SK-N-SH treated with all-trans-retinoic acid at 6 μM for 48 hours (cell line): Measurements from ENCODE around the gene SARS1.
"Not testable (repeated sequence)": the region's sequence is repeated elsewhere in the genome, so short reads cannot be mapped to it uniquely, and the experiment has no call there.

ENCODE experiments used
- ATAC-seq: fragments of 200-7000 bp; cut with Tn5 transposase; 3 replicates; pipeline ENCODE4 v1.9.1; 2020; ENCODE audit warnings: mild to moderate bottlenecking, moderate library complexity
- ARNTL ChIP-seq: fragments of 450-650 bp; formaldehyde crosslinking; IDR thresholded peaks from 2 replicates; pipeline ENCODE4 v1.5.0; 2020; ENCODE audit warnings: low read depth, mild to moderate bottlenecking, moderate library complexity, borderline replicate concordance
- CSDC2 ChIP-seq: fragments of 250-450 bp; sonication (Bioruptor Pico); IDR thresholded peaks from 2 replicates; pipeline ENCODE4 v1.5.0; 2020; ENCODE audit warnings: mild to moderate bottlenecking, moderate library complexity
- GLIS3 ChIP-seq: fragments of 250-450 bp; sonication (Bioruptor Pico); IDR thresholded peaks from 2 replicates; pipeline ENCODE4 v1.5.0; 2020; ENCODE audit warnings: mild to moderate bottlenecking, moderate library complexity
- PPARA ChIP-seq: fragments of 250-450 bp; sonication (Bioruptor Pico); IDR thresholded peaks from 2 replicates; pipeline ENCODE4 v1.5.0; 2020; ENCODE audit warnings: mild to moderate bottlenecking, borderline replicate concordance
- SNAI2 ChIP-seq: fragments of 250-450 bp; sonication (Bioruptor Pico); IDR thresholded peaks from 2 replicates; pipeline ENCODE4 v1.5.0; 2020; ENCODE audit warnings: mild to moderate bottlenecking, moderate library complexity
- ZC3H10 ChIP-seq: fragments of 250-450 bp; sonication (Bioruptor Pico); IDR thresholded peaks from 2 replicates; pipeline ENCODE4 v1.5.1; 2021; ENCODE audit warnings: mild to moderate bottlenecking, moderate library complexity
- ZNF565 ChIP-seq: fragments of 450-650 bp; formaldehyde crosslinking; conservative IDR thresholded peaks from 2 replicates; pipeline ENCODE4 v1.5.0; 2020; ENCODE audit warnings: low read depth, mild to moderate bottlenecking, moderate library complexity
- TF ChIP-seq, protein P1 (sequence below): fragments of 250-450 bp; sonication (Bioruptor Pico); IDR thresholded peaks from 2 replicates; pipeline ENCODE4 v1.8.0; 2021; ENCODE audit warnings: low read depth, mild to moderate bottlenecking, moderate library complexity, borderline replicate concordance
- TF ChIP-seq, protein P2 (sequence below): fragments of 250-450 bp; sonication (Bioruptor Pico); IDR thresholded peaks from 2 replicates; pipeline ENCODE4 v1.5.1; 2020; ENCODE audit warnings: low read depth, mild to moderate bottlenecking, moderate library complexity
- TF ChIP-seq, protein P3 (sequence below): fragments of 250-450 bp; sonication (Bioruptor Pico); IDR thresholded peaks from 2 replicates; pipeline ENCODE4 v1.5.1; 2021; ENCODE audit warnings: mild to moderate bottlenecking, moderate library complexity
- TF ChIP-seq, protein P4 (sequence below): fragments of 250-450 bp; sonication (Bioruptor Pico); IDR thresholded peaks from 2 replicates; pipeline ENCODE4 v1.5.0; 2020; ENCODE audit warnings: mild to moderate bottlenecking, moderate library complexity

SARS1 gene

DNA sequence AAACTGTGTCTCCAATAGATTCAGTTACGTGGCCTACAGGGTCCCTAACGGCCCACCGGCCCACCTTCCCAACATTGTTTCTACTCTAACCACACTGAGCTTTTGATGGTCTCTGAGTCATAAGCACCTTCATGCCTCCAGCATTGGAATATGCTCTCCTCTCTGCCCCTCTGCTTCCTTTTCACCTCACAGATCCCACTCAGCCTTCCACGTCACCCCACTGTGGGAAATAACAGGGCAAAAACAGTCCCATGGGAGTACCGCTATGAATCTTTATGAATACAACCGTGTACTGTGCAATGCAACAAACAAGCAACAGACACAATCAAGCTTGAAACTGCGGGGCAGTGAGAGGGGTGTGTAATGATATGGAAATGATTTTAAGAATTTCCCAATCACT lies 5.3 kb upstream of the SARS1 start:
- no peak for TF ChIP-seq ARNTL (CRISPR knock-in tag)
- ATAC-seq, result no peak

DNA sequence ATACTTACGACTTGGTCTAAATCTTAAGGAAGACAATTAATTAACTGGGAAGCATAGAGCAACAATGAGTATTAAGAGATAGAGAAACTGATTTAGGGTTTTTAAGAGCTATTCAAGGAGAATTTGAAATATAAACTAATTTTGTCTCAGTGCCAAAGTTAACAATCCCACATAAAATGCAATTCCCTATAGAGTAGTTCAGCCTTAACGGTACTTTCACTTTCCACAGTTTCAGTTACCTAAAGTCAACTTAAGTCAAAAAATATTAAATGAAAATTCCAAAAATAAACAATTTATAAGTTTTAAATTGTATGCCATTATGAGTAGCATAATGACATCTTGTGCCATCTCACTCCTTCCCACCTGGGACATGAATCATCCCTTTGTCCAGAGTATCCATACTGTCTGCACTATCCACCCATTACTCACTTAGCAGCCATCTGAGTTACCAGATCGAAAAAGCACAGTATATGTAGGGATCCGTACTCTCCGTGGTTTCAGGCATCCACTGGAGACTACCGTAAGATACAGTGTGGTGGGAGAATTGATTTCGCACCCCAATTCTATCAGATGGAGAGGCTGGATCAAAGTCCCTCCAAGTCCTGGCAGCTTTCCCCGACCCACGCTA lies 4.8 kb upstream of the SARS1 start:
- no peak for ATAC-seq
- TF ChIP-seq, protein P1, sequence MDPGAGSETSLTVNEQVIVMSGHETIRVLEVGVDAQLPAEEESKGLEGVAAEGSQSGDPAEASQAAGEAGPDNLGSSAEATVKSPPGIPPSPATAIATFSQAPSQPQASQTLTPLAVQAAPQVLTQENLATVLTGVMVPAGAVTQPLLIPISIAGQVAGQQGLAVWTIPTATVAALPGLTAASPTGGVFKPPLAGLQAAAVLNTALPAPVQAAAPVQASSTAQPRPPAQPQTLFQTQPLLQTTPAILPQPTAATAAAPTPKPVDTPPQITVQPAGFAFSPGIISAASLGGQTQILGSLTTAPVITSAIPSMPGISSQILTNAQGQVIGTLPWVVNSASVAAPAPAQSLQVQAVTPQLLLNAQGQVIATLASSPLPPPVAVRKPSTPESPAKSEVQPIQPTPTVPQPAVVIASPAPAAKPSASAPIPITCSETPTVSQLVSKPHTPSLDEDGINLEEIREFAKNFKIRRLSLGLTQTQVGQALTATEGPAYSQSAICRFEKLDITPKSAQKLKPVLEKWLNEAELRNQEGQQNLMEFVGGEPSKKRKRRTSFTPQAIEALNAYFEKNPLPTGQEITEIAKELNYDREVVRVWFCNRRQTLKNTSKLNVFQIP (CRISPR knock-in tag), result no peak
- TF ChIP-seq, protein P2, sequence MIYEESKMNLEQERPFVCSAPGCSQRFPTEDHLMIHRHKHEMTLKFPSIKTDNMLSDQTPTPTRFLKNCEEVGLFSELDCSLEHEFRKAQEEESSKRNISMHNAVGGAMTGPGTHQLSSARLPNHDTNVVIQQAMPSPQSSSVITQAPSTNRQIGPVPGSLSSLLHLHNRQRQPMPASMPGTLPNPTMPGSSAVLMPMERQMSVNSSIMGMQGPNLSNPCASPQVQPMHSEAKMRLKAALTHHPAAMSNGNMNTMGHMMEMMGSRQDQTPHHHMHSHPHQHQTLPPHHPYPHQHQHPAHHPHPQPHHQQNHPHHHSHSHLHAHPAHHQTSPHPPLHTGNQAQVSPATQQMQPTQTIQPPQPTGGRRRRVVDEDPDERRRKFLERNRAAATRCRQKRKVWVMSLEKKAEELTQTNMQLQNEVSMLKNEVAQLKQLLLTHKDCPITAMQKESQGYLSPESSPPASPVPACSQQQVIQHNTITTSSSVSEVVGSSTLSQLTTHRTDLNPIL (CRISPR knock-in tag), result no peak
- no peak for TF ChIP-seq ZNF565
- TF ChIP-seq ARNTL (CRISPR knock-in tag), result no peak

DNA sequence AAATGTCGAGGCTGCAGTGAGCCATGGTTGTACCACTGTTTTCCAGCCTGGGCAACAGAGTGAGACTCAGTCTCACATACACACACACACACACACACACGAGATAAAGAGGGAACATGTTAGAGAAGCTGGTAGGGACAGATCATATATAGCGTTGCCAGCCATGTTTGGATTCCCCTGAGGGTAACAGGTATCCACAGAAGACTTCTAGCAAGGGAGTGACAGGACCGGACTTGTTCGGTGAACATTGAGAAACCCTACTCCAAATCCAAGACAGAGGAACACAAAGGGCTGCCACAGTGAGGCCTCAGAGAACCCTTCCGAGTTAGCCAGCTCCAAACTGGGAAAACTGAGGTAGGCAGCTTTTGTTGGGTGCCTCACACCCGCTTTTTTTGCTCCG lies 3.7 kb upstream of the SARS1 start:
- ATAC-seq, result no peak
- TF ChIP-seq CSDC2 (CRISPR knock-in tag), result no peak
- TF ChIP-seq, all 23 proteins: peak for 0

DNA sequence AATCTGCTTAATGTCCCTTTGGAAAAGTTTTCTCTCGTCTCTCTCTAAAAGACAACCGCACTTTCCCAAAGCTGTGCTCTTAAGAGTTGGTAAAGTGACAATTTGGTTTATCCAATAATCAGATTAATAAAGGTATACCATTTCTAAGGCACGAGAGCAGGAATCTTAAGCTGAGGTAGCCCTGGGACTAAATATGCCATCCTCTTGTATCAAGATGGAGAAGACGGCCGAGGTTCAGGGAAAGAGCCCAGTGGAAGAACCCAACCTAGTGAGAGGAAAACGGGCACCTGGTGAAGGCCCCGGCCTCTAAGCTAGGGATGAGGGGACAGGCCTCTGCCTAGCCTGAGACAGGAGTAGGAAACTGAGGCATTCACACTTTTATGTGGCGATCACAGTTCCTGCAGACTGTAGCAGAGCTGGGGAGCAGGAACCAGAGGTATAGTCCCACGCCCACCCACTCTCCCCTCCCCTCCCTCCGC lies 334 bp upstream of the SARS1 start:
- no peak for ATAC-seq
- no peak for TF ChIP-seq ZC3H10 (CRISPR knock-in tag)
- no peak for TF ChIP-seq SNAI2 (CRISPR knock-in tag)

DNA sequence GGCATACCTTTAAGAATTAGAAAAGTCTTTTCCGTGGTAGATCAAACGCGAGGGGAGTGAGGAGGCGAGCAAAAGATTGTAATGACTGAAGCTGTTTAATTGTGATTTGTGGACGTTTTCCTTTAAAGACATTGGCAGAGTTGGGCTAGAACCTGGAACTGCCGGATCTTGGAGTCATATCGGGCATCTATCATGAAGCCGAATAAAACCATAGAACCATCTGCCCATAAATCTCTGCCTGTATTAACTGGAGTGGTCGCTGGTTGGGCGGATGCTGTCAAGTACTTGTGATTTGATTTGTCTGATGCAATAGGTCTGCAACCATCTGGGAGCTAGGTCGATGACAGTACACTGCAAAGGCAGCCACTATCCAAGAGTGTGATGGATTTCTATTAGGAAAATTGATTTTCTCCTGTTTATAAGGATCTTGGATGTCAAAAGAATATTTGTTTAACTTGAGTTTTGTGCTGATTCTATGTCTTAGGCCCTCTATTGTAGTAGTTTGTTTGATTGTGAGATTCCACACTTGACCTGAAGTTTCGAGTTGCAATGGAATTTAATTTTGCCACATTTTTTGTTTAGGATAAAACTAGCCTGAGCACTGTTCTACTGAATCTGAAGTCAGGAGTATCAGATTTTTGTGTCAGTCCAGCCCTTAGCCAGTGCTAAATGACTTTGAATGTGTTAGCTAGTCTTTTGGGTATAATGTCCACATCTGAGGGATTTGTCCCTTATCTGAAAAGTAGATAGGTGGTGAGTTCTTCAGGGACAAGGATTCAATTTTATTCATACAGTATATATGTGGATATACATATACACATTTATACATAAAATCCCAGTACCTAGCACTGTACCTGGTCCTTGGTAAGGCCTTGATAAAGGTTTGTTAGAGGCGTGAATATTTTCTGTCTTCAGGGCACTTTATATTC lies 1.2 kb downstream of the SARS1 start:
- peak; percentile 58 for ATAC-seq

DNA sequence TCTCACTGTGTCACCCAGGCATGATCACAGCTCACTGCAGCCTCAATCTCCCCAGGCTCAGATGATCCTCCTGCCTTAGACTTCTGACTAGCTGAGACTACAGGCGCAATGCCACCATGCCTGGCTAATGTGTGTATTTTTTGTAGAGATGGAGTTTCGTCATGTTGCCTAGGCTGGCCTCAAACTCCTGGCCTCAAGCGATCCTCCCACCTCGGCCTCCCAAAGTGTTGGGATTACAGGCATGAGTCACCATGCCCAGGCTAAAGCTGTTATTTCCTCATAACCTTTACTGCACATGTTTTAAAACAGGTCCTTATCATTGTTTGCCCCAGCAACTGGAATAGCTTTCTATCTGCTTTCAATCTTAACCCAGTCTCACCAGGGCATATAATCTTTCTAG lies 2.9 kb downstream of the SARS1 start:
- no peak for ATAC-seq
- TF ChIP-seq, protein P3, sequence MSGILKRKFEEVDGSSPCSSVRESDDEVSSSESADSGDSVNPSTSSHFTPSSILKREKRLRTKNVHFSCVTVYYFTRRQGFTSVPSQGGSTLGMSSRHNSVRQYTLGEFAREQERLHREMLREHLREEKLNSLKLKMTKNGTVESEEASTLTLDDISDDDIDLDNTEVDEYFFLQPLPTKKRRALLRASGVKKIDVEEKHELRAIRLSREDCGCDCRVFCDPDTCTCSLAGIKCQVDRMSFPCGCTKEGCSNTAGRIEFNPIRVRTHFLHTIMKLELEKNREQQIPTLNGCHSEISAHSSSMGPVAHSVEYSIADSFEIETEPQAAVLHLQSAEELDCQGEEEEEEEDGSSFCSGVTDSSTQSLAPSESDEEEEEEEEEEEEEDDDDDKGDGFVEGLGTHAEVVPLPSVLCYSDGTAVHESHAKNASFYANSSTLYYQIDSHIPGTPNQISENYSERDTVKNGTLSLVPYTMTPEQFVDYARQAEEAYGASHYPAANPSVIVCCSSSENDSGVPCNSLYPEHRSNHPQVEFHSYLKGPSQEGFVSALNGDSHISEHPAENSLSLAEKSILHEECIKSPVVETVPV (CRISPR knock-in tag), result no peak
- no peak for TF ChIP-seq GLIS3 (CRISPR knock-in tag)
- no peak for TF ChIP-seq ARNTL (CRISPR knock-in tag)
- no peak for TF ChIP-seq PPARA (CRISPR knock-in tag)

More for the DNA sequence above, 1.2 kb downstream of the SARS1 start:
- no peak for TF ChIP-seq GLIS3 (CRISPR knock-in tag)
- TF ChIP-seq, protein P4, sequence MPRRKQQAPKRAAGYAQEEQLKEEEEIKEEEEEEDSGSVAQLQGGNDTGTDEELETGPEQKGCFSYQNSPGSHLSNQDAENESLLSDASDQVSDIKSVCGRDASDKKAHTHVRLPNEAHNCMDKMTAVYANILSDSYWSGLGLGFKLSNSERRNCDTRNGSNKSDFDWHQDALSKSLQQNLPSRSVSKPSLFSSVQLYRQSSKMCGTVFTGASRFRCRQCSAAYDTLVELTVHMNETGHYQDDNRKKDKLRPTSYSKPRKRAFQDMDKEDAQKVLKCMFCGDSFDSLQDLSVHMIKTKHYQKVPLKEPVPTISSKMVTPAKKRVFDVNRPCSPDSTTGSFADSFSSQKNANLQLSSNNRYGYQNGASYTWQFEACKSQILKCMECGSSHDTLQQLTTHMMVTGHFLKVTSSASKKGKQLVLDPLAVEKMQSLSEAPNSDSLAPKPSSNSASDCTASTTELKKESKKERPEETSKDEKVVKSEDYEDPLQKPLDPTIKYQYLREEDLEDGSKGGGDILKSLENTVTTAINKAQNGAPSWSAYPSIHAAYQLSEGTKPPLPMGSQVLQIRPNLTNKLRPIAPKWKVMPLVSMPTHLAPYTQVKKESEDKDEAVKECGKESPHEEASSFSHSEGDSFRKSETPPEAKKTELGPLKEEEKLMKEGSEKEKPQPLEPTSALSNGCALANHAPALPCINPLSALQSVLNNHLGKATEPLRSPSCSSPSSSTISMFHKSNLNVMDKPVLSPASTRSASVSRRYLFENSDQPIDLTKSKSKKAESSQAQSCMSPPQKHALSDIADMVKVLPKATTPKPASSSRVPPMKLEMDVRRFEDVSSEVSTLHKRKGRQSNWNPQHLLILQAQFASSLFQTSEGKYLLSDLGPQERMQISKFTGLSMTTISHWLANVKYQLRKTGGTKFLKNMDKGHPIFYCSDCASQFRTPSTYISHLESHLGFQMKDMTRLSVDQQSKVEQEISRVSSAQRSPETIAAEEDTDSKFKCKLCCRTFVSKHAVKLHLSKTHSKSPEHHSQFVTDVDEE (CRISPR knock-in tag), result 0 out of 2 replicates have a peak, but pooled peaks have one; percentile 20

DNA sequence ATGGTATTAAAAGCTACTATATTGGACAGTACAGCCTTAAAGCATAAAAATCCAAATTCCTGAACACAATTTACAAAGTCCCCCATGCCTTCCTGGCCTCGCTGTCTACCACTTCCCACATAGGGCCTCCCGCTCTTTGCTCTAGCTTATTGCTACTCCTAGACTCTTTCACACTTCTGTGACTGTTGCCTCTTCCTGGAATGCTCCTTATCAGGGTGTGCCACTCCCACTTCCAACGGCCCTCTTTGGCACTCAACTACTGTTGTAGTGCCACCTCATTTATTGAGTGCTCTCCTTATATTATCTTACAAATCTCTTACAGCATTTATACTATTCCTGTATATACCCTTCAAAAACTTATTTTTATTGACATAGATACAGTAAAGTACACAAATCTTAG lies 4.8 kb downstream of the SARS1 start:
- ATAC-seq, result no peak
- TF ChIP-seq, protein P4 (CRISPR knock-in tag), result no peak
- TF ChIP-seq, protein P3 (CRISPR knock-in tag), result no peak

DNA sequence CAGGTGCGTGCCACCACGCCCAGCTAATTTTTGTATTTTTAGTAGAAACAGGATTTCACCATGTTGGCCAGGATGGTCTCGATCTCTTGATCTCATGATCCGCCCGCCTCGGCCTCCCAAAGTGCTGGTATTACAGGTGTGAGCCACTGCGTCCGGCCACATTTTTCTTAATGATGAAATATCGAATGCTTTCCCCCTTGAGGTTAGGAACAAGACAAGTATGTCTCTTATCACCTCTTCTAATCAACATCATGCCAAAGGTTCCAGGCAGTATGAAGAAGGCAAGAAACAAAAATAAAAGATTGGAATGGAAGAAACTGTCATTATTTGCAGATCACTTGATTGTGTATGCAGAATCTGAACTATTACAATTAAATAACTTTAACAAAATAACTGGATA lies 7.5 kb downstream of the SARS1 start:
- ATAC-seq, result not testable (repeated sequence)
